ENCODE measurements around the gene PIK3R1. TPM values are rescaled to one million over a fixed set of nuclear protein-coding genes. Genes with fewer than 3 reads are reported as not detected.

Gene PIK3R1
- total and polyA plus RNA-seq, 10 of the 15 experiments (the other 5 are each of a cell fraction or from before 2014, with no cell fraction given): 7.8 to 38.4 (median 15.7) TPM

DNA sequence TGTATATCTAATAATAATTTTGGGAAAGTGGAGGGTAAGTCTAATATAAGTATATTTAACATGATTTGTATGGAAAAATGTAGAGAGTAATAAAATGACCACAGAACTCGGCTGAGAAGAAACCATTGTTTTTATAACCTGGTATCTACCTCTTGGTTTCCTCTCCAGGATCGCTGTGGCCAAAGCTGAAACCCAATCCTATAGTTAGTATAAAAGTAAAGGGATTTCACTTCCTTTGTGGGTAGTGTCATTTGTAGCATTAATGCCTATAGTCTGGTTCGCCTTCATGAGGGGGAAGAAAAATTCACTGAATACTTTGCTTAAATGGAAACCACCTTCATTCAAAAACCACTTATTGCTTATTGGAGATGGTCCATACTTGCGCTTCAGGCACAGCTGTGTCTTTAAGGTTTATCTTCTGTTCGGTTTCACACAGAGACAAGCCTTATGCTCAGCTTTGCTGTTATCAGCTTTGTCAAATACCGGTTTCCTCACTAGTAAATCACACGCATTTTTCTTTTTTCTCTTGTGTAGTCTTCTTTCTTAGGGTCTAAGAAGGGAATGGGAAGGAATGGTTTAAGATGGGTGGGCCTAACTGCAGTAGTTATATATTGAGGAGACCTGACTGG, 12.1 kb downstream of the PIK3R1 start:
- H3K36me3 ChIP-seq (ENCODE audit: control insufficient read depth in 2 of 2, insufficient read depth in 2 of 2, low read length in 1 of 2): peaks cover 3 to 15% of the 10 kb centered on the region in 2 experiments; a peak in 3 of 4 replicates
- intact Hi-C loops (cut with micrococcal nuclease; ENCODE audit: unreplicated experiment): no loop called here
- H3K4me1 ChIP-seq (ENCODE audit: control insufficient read depth, insufficient read depth, low read length): peaks cover 3% of the 10 kb centered on the region; the same call in 1 of the 2 replicates
- no peak overlapping the region for H2AFZ ChIP-seq (ENCODE audit: control insufficient read depth, low read depth, low read length)
- TSS peak; percentile 19 for BruUV-seq (replicated peaks)
- H3K27me3 ChIP-seq (replicated peaks in 1 of 2; ENCODE audit: control insufficient read depth in 2 of 2, insufficient read depth in 2 of 2, low read length in 1 of 2): no peaks in the 10 kb centered on the region
- WGBS (ENCODE audit: insufficient coverage, insufficient replicate concordance, low lambda C conversion rate, missing lambda C conversion rate): 79% methylated on average over 7 of the region's 7 CpGs
- CTCF ChIA-PET: interaction anchor here (1.1 kb wide), 1 partner anchor 11 kb away, joined by 5 read pairs; no protein-coding TSS in a partner anchor
- DNase-seq (ENCODE audit: low read depth, low spot score) (no peak), FAIRE-seq (no peak), ATAC-seq (peak; percentile 48)
- no peak overlapping the region for H3K27ac ChIP-seq (ENCODE audit: control insufficient read depth, insufficient read depth)
- TF ChIP-seq ZNF24 (IDR thresholded peaks at IDR 0.05) (peak; percentile 47; the same call in 1 of the 2 replicates), SPI1 (IDR thresholded peaks at IDR 0.05; ENCODE audit: borderline replicate concordance, insufficient read depth, low read depth, low read length) (0 out of 2 replicates have a peak, but pooled peaks have one; percentile 12), RUNX3 (IDR thresholded peaks at IDR 0.05; ENCODE audit: low read length) (peak; percentile 63), ZBTB4 (CRISPR knock-in tag; IDR thresholded peaks at IDR 0.05) (no peak), IKZF2 (IDR thresholded peaks at IDR 0.05) (peak in 1 of 2 experiments; percentile 37; a peak in 1 of 4 replicates)
- SMC1A ChIA-PET (ENCODE audit: uncharacterized antibody, unreplicated experiment): interaction anchor here (0.9 to 4.6 kb wide), 4 partner anchors 10 to 43 kb away, joined by 3 to 39 read pairs (median 6); partner anchors contain the start of gene PIK3R1
- in situ Hi-C loops (cut with MboI): no loop called here
- POLR2A ChIA-PET: interaction anchor here (0.7 kb wide), 1 partner anchor 27 kb away, joined by 3 read pairs; no protein-coding TSS in a partner anchor
- H3K4me2 ChIP-seq (ENCODE audit: control insufficient read depth, insufficient read depth): peak overlapping the region; percentile 11; the same call in 1 of the 2 replicates
- H4K20me1 ChIP-seq (ENCODE audit: control insufficient read depth, insufficient read depth): peaks cover 8% of the 10 kb centered on the region; the same call in 1 of the 2 replicates
- no peak overlapping the region for H3K9ac ChIP-seq (ENCODE audit: control insufficient read depth, insufficient read depth, low read length)
- RAD21 ChIA-PET (ENCODE audit: unreplicated experiment): interaction anchor here (1.0 kb wide), 1 partner anchor 42 kb away, joined by 3 read pairs; no protein-coding TSS in a partner anchor
- no peak overlapping the region for H3K4me3 ChIP-seq
- H3K9me3 ChIP-seq (replicated peaks; ENCODE audit: control insufficient read depth, insufficient read depth, low read length): no peaks in the 10 kb centered on the region
- H3K79me2 ChIP-seq (ENCODE audit: control insufficient read depth, insufficient read depth, low read length): peaks cover 54% of the 10 kb centered on the region

Data from GM12878 (cell line).